Measurements from ENCODE around the gene DPYSL4. TPM values are rescaled to one million over a fixed set of nuclear protein-coding genes. Genes with fewer than 3 reads are reported as not detected.

DPYSL4 gene
- total and polyA plus RNA-seq, 3 donors from 2014 or later: 11.7 to 21.0 (median 13.9) TPM

DNA sequence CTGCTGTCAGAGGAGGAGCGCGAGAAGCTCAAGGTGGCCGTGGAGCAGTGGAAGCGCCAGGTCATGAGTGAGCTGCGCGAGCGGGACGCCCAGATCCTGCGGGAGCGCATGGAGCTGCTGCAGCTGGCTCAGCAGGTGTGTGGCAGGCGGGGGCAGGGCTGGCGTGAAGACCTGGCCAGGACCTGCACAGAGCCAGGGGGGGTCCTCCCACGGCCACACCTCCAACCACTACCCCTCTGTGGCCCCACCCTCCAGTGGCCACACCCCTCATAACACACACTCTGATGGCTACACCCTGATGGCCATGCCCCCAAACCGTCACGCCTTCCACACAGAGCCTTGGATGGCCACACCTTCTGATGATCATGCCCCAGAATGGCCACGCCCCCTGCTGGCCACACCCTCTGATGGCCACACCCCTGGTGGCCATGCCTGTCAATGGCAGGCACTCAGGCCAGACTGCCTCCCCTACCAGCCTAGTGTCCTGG, 23.4 kb upstream of the DPYSL4 start:
- no peaks in the 10 kb centered on the region for H3K36me3 ChIP-seq (ENCODE audit: low read depth, missing control alignments)
- H3K9me3 ChIP-seq: no peaks in the 10 kb centered on the region
- no peak for DNase-seq
- WGBS, 2 donors: 68 to 77% methylated on average over 5 to 16 of the region's 16 CpGs
- intact Hi-C loops (cut with DNase I; ENCODE audit: low total_unique reads): no loop called here
- H3K4me3 ChIP-seq: no peak overlapping the region
- no peaks in the 10 kb centered on the region for H3K27me3 ChIP-seq
- no peak for TF ChIP-seq POLR2A (IDR thresholded peaks at IDR 0.05)
- TF ChIP-seq, protein P1, sequence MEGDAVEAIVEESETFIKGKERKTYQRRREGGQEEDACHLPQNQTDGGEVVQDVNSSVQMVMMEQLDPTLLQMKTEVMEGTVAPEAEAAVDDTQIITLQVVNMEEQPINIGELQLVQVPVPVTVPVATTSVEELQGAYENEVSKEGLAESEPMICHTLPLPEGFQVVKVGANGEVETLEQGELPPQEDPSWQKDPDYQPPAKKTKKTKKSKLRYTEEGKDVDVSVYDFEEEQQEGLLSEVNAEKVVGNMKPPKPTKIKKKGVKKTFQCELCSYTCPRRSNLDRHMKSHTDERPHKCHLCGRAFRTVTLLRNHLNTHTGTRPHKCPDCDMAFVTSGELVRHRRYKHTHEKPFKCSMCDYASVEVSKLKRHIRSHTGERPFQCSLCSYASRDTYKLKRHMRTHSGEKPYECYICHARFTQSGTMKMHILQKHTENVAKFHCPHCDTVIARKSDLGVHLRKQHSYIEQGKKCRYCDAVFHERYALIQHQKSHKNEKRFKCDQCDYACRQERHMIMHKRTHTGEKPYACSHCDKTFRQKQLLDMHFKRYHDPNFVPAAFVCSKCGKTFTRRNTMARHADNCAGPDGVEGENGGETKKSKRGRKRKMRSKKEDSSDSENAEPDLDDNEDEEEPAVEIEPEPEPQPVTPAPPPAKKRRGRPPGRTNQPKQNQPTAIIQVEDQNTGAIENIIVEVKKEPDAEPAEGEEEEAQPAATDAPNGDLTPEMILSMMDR (IDR thresholded peaks at IDR 0.05): peak; percentile 11 to 23 (median 15)
- peaks cover 12% of the 10 kb centered on the region for H3K4me1 ChIP-seq
- H3K27ac ChIP-seq: no peak overlapping the region

DNA sequence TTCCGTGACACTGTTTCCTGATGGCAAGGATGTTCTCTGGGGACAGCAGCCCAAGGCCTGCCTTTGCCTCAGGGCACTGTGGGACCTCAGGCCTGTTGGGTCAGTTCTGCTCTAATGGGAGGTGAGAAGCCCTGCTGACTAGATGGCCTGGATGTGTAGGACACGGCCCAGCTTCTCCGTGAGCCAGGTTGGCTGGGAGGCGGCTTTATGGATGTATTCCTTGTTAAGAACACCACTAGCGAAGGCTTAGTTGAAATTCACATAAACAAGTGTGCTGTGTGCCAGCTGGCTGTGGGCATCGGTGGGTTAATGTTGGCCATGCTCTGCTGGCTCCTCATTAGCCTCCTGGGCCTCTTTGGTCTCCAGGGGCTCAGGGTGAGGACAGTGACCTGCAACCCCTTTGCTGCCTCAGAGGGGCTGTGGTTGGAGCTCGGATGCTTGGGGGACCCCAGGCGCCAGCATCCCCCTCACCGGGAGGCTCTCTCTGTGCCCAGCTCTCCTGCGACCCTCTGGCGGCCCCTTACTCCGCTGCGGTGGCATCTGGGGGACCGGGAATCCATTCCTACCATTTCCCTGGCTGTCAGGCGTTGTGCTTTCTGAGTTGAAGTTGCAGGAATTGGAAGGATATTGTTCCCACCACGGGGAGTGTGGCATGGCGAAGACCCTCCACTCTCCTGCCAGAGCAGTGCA, 22.8 kb upstream of the DPYSL4 start:
- H3K27me3 ChIP-seq: no peaks in the 10 kb centered on the region
- H3K4me1 ChIP-seq: peaks cover 12% of the 10 kb centered on the region
- intact Hi-C loops (cut with DNase I; ENCODE audit: low total_unique reads): no loop called here
- no peak for DNase-seq
- no peak overlapping the region for H3K4me3 ChIP-seq
- H3K9me3 ChIP-seq: no peaks in the 10 kb centered on the region
- H3K27ac ChIP-seq: no peak overlapping the region
- no peak for TF ChIP-seq POLR2A (IDR thresholded peaks at IDR 0.05)
- no peaks in the 10 kb centered on the region for H3K36me3 ChIP-seq (ENCODE audit: low read depth, missing control alignments)
- 85 to 93% methylated on average over 17 of the region's 17 CpGs for WGBS, 2 donors

DNA sequence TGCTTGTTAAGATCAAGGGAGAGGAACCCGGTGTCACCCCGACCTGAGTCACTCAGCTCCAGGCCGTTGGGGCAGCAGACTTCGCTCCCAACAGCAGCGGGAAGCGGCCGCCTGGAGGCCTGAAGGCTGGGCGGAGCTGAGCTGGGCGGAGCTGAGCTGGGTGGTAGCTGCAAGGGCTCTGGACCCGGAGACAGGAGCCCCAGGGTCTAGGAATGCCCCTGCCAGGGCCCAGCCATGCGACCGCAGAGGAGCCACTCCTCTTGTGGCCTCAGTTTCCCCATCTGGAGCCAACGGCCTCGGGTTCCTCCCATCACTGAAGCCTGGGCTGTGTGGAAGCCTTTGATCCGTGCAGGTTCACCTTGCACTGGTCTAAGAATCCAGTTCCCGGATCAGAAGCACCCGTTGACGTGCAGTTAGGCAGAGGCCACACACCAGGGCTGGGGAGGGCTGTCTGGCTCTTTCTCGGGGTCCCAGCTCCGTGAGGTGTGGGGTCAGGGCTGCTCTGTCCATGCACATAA, 21.9 kb upstream of the DPYSL4 start:
- Histone ChIP-seq H3K36me3 (ENCODE audit: low read depth, missing control alignments) (no peaks in the 10 kb centered on the region), H3K27me3 (no peaks in the 10 kb centered on the region), H3K27ac (no peak overlapping the region), H3K4me1 (peaks cover 12% of the 10 kb centered on the region), H3K4me3 (no peak overlapping the region), H3K9me3 (no peaks in the 10 kb centered on the region)
- DNase-seq: no peak
- WGBS, 2 donors: 81 to 88% methylated on average over 8 to 20 of the region's 20 CpGs
- intact Hi-C loops (cut with DNase I; ENCODE audit: low total_unique reads): no loop called here
- TF ChIP-seq POLR2A (IDR thresholded peaks at IDR 0.05): no peak
- TF ChIP-seq, protein P1 (IDR thresholded peaks at IDR 0.05): no peak

DNA sequence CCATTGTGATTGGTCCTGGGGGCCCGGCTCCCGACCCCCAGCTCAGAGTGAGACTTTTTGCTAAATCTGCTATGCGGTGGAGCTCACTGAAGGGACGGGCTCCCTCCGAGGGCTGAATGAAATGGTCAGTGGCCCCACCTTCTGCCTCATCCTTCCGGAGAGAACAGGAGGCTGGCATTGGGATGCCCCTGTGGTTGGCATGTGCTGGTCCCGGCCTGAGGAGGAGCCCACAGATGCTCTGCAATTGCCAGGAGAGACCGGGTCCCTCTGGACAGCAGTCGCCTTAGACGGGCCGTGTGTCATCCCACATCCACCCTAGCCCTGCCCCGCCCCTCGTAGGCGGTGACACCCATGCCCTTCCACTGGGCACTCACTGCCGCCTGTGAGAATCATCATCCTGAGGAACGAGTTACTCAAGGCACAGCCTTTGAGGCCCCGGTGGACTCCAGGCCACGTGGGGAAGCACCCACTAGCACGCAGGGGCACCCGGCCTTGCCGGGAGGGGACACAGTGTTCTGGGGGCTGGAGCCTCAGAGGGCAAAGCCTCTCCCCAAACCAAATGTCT, 21.2 kb upstream of the DPYSL4 start:
- WGBS, 2 donors: 93% methylated on average over 15 to 20 of the region's 21 CpGs
- Histone ChIP-seq H3K4me3 (no peak overlapping the region), H3K36me3 (ENCODE audit: low read depth, missing control alignments) (no peaks in the 10 kb centered on the region), H3K4me1 (peaks cover 12% of the 10 kb centered on the region), H3K27me3 (no peaks in the 10 kb centered on the region), H3K9me3 (no peaks in the 10 kb centered on the region), H3K27ac (no peak overlapping the region)
- DNase-seq: no peak
- no peak for TF ChIP-seq POLR2A (IDR thresholded peaks at IDR 0.05)
- TF ChIP-seq, protein P1 (IDR thresholded peaks at IDR 0.05): no peak
- intact Hi-C loops (cut with DNase I; ENCODE audit: low total_unique reads): no loop called here

DNA sequence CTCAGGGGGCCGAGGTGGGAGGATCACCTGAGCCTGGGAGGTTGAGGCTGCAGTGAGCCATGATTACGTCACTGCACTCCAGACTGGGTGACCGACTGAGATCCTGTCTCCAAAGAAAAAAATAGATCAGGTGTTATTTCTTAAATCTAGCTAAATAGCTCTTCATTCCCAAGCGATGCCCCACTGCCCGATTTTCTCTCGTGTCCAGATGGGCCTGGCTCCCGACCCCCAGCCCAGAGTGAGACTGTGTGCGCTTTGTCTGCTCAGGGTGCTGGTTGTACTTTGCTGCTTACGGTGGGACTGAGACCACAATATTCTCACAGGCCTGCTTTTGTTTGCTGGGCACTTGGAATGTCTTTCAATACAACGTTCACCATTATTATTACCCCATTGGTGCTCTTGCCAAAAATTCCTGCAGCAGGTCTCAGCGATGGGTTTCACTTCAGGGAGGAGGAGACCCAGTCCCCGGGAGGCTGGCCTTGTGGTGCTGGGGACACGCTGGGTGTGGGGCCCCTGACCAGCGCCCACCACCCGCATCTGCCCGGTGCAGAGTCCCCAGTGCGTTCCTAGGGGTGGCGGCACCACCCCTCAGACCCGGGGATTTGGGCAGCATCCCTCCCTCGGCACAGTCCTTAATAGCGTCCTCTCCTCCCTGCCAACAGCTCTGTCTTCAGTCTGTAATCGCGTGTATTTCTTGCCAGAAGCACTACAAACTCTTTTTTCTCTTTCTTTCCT, 20.4 kb upstream of the DPYSL4 start:
- intact Hi-C loops (cut with DNase I; ENCODE audit: low total_unique reads): no loop called here
- H3K27me3 ChIP-seq: no peaks in the 10 kb centered on the region
- H3K4me1 ChIP-seq: peaks cover 12% of the 10 kb centered on the region
- H3K9me3 ChIP-seq: no peaks in the 10 kb centered on the region
- no peak for DNase-seq
- no peaks in the 10 kb centered on the region for H3K36me3 ChIP-seq (ENCODE audit: low read depth, missing control alignments)
- H3K27ac ChIP-seq: no peak overlapping the region
- 91 to 95% methylated on average over 23 of the region's 23 CpGs for WGBS, 2 donors
- TF ChIP-seq, protein P1 (IDR thresholded peaks at IDR 0.05): no peak
- no peak for TF ChIP-seq POLR2A (IDR thresholded peaks at IDR 0.05)
- H3K4me3 ChIP-seq: no peak overlapping the region

Data from testis (tissue), 3 donors.